Gastrocnemius medialis (tissue), 4 donors: ENCODE data around the gene FNDC3B.

ENCODE experiments used
- CTCF ChIP-seq, 5 experiments: fragments of 450-650 bp in 3 of 5; fragments of 200-600 bp in 2 of 5; sonication (generic) in 2 of 5; IDR thresholded peaks in 4 of 5; conservative IDR thresholded peaks in 1 of 5; 1 replicate in 4 of 5; 2 replicates in 1 of 5; pipeline ENCODE4 v1.5.1; 2016 to 2019; ENCODE audit warnings: antibody characterized with exemption in 5 of 5, mild to moderate bottlenecking in 3 of 5, moderate library complexity in 3 of 5
- POLR2A ChIP-seq, 2 donors: fragments of 450-650 bp; IDR thresholded peaks; one replicate each; pipeline ENCODE4 v1.6.1; 2017; ENCODE audit warnings: antibody characterized with exemption in 2 of 2, mild to moderate bottlenecking in 2 of 2, moderate library complexity in 2 of 2

DNA sequence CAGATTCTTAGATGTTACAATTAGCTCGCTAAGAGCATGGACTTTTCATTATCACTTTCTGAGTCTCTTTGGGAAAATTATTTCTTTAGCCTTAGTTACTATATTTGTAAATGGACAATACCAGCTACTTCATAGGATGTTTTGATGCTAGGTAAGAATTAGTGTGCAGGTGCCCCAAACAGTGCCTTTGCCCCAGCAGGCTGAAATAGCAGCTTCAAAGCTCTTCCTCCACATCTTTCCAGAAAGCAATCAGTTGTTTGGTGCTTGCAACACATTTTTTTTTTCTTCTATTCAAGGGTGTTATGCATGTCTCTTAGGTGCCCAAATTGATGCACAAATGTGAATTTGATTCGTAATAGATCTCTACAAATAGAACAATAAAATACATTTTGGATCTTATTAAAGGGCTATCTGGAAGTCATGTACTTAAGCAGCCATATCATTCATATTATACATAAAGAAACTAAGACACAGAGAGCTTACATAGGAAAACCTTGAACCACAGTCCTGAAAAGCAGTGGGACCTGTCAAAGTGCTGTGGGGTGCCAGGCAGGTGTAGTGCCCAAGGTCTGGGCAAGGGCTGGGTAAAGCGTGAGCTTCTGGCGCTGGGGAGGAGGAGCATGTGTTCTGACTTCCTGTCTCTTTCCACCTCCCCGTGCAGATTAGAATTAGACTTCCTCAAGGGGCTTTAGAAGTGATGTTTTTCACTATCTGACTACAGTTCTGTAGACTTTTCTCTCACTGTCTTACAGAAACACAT is 62.9 kb downstream of the FNDC3B start:
- TF ChIP-seq CTCF (IDR thresholded peaks at IDR 0.05 in 4 of 5, conservative IDR thresholded peaks at IDR 0.05 in 1 of 5) (no peak), POLR2A (IDR thresholded peaks at IDR 0.05) (no peak)
